ENCODE results near the gene SCUBE2.

Gene SCUBE2

DNA sequence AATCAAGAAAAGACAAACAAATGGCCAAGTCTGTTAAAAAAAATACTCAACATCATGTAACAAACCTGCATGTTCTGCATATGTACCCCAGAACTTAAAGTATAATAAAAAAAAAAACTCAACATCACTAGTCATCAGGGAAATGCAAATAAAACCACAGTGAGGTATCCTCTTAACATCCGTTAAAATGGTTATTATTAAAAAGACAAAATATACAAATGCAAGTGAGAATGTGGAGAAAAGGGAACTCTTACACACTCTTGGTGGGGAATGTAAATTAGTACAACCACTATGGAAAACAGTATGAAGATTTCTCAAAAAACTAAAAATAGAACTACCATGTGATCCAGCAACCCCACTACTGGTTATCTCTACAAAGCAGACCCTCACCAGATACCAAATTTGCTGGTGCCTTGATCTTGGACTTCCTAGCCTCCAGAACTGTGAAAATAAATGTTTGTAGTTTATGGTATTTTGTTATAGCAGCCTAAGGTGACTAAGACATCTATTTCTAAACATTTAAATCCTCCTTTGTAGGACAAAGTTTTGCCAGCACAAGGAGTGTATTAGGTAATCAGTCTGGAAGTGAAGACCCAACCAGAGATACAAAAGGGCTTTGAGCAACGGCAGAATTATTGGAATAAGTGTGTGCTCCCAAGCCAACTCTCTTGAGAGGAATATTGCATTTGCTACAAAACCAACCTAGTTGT is 32.4 kb upstream of the SCUBE2 start:
- Histone ChIP-seq H2AFZ (ENCODE audit: low read depth) (no peak overlapping the region), H3K4me3 (IDR thresholded peaks at IDR 0.05; ENCODE audit: insufficient read depth, low read depth, low read length) (no peak overlapping the region), H3K4me2 (no peak overlapping the region), H3K36me3 (ENCODE audit: insufficient read depth) (no peaks in the 10 kb centered on the region), H3K4me1 (ENCODE audit: low read depth, poor library complexity, severe bottlenecking) (no peaks in the 10 kb centered on the region), H3K27ac (no peak overlapping the region), H4K20me1 (ENCODE audit: insufficient read depth) (no peaks in the 10 kb centered on the region), H3K79me2 (ENCODE audit: insufficient read depth, low read depth) (no peaks in the 10 kb centered on the region), H3K27me3 (ENCODE audit: insufficient read depth, low read depth) (no peaks in the 10 kb centered on the region), H3K9ac (no peak overlapping the region)
- TF ChIP-seq, protein P1, sequence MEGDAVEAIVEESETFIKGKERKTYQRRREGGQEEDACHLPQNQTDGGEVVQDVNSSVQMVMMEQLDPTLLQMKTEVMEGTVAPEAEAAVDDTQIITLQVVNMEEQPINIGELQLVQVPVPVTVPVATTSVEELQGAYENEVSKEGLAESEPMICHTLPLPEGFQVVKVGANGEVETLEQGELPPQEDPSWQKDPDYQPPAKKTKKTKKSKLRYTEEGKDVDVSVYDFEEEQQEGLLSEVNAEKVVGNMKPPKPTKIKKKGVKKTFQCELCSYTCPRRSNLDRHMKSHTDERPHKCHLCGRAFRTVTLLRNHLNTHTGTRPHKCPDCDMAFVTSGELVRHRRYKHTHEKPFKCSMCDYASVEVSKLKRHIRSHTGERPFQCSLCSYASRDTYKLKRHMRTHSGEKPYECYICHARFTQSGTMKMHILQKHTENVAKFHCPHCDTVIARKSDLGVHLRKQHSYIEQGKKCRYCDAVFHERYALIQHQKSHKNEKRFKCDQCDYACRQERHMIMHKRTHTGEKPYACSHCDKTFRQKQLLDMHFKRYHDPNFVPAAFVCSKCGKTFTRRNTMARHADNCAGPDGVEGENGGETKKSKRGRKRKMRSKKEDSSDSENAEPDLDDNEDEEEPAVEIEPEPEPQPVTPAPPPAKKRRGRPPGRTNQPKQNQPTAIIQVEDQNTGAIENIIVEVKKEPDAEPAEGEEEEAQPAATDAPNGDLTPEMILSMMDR (conservative IDR thresholded peaks at IDR 0.05; ENCODE audit: low read depth, low read length): no peak

DNA sequence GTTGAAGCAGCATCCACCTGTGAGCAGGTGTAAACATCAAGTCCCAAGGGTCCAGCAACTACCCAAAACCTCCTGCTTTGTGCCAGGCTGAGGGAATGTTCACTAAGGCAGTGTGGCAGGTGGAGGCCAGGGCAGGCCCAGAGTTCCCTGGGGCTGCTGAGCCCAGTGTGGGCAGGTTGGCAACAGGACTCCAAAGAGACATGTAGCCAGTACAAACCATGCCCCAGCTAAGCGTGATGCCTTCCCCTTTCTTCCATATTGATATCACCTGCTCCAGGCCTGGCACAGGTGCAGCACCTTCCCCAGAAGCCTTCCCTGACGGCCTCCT is 30.0 kb upstream of the SCUBE2 start:
- H2AFZ ChIP-seq (ENCODE audit: low read depth): no peak overlapping the region
- H3K4me2 ChIP-seq: no peak overlapping the region
- no peaks in the 10 kb centered on the region for H4K20me1 ChIP-seq (ENCODE audit: insufficient read depth)
- H3K4me3 ChIP-seq (IDR thresholded peaks at IDR 0.05; ENCODE audit: insufficient read depth, low read depth, low read length): no peak overlapping the region
- H3K4me1 ChIP-seq (ENCODE audit: low read depth, poor library complexity, severe bottlenecking): no peaks in the 10 kb centered on the region
- H3K27ac ChIP-seq: no peak overlapping the region
- H3K27me3 ChIP-seq (ENCODE audit: insufficient read depth, low read depth): no peaks in the 10 kb centered on the region
- no peaks in the 10 kb centered on the region for H3K79me2 ChIP-seq (ENCODE audit: insufficient read depth, low read depth)
- TF ChIP-seq, protein P1 (conservative IDR thresholded peaks at IDR 0.05; ENCODE audit: low read depth, low read length): no peak
- no peak overlapping the region for H3K9ac ChIP-seq
- no peaks in the 10 kb centered on the region for H3K36me3 ChIP-seq (ENCODE audit: insufficient read depth)

DNA sequence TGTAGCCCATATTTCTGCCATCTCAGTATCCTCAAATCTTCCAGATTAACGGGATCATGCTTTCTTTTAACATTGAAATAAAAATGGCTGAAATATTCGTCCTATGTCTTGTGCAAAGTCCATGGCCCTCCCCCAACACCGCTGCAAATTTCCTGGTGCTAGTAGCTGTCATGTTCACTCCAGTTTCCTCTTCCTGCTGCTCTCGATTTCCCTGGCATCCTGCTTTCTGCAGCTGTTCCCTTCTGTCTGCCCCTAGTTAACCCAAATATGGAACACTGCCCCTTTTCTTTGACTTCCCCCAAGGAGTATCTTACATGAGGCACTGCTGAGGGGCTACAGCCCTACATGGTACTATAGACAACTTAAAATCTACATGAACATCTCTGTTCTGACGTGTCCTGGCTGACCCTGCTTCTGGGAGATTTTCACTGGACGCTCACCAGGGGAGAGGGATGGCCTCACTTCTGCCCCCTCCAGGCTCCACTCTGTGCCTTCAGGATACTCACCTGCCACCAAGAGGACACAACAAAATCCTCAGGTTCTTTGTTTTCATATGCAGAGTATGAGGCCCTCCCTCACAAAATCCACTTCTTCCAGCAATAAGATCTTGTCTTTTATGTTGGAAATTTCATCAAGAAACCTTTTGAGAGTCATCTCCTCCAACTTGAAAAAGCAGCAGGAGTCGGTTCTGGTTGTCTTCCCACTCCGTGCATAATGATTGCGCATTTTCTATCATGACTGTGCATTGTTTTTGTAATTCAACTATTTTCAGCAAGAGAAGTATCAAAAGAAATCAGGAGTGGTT is 29.5 kb upstream of the SCUBE2 start:
- no peaks in the 10 kb centered on the region for H4K20me1 ChIP-seq (ENCODE audit: insufficient read depth)
- no peak overlapping the region for H3K4me2 ChIP-seq
- TF ChIP-seq, protein P1 (conservative IDR thresholded peaks at IDR 0.05; ENCODE audit: low read depth, low read length): no peak
- H3K36me3 ChIP-seq (ENCODE audit: insufficient read depth): no peaks in the 10 kb centered on the region
- H3K4me3 ChIP-seq (IDR thresholded peaks at IDR 0.05; ENCODE audit: insufficient read depth, low read depth, low read length): no peak overlapping the region
- no peak overlapping the region for H3K9ac ChIP-seq
- no peaks in the 10 kb centered on the region for H3K4me1 ChIP-seq (ENCODE audit: low read depth, poor library complexity, severe bottlenecking)
- no peak overlapping the region for H2AFZ ChIP-seq (ENCODE audit: low read depth)
- H3K27me3 ChIP-seq (ENCODE audit: insufficient read depth, low read depth): no peaks in the 10 kb centered on the region
- H3K27ac ChIP-seq: no peak overlapping the region
- H3K79me2 ChIP-seq (ENCODE audit: insufficient read depth, low read depth): no peaks in the 10 kb centered on the region

DNA sequence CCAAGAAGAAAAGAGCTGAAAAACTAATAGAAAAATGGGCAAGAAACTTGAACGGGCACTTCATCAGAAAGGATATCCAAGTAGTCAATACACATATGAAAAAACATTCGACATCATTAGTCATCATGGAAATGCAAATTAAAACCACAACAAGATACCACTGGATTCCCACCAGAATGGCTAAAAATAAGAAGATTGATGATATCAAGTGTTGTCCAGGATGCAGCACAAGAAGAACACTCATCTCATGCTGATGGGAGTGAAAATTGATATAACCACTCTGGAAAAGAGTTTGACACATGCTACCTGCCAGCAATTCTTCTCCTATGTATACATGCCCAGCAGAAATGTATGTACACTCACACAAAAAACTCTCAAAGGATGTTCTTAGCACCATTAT is 26.9 kb upstream of the SCUBE2 start:
- Histone ChIP-seq H3K4me1 (ENCODE audit: low read depth, poor library complexity, severe bottlenecking) (no peaks in the 10 kb centered on the region), H3K9ac (no peak overlapping the region), H3K27ac (no peak overlapping the region), H3K4me2 (no peak overlapping the region), H3K27me3 (ENCODE audit: insufficient read depth, low read depth) (no peaks in the 10 kb centered on the region; the same call in 1 of the 2 replicates), H3K36me3 (ENCODE audit: insufficient read depth) (no peaks in the 10 kb centered on the region), H3K79me2 (ENCODE audit: insufficient read depth, low read depth) (no peaks in the 10 kb centered on the region), H2AFZ (ENCODE audit: low read depth) (no peak overlapping the region), H4K20me1 (ENCODE audit: insufficient read depth) (no peaks in the 10 kb centered on the region), H3K4me3 (IDR thresholded peaks at IDR 0.05; ENCODE audit: insufficient read depth, low read depth, low read length) (no peak overlapping the region)
- TF ChIP-seq, protein P1 (conservative IDR thresholded peaks at IDR 0.05; ENCODE audit: low read depth, low read length): no peak

Measured in KMS-11 (cell line).